Stimulated activated CD4-positive, alpha-beta T cell treated with anti-CD3 and anti-CD28 coated beads, TNF-alpha, amount 100 ng/mL, for 4 hours (primary cell): ENCODE results near the gene THY1.

Source experiments
- DNase-seq, 3 experiments: peaks; one replicate each; pipeline ENCODE4 v3.0.0-alpha.2; 2020; ENCODE audit warnings: low read depth in 3 of 3

The THY1 gene

DNA sequence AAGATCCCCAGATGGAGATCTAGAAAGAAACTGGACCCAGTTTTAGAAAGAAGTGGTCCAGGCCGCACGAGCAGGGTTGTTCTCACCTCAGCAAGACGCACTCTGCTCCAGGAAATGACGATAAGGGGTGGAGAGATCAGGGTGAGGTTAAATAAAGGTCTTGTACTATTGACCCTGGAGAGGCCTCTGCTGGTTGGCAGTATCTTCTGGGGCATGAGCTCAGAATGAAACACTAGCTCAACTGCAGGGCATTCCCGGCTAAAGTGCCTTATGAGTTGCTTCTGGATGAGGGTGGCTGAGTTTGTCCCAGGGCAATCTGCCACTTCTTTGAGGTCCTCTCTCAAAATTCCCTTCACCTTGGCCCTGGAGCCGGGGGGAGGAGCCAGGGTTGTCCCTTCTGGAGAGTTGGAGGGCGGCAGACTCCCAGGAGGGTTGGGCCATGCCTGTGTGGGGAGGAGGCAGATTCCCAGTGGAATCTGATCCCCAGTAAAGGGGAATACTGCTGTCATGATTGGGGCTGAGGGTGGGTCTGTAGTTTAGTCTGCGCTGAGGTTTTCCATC lies 52.4 kb downstream of the THY1 start:
- DNase-seq: no peak

GRCh38 chr11:119369132-119369925 lies 53.6 kb downstream of the THY1 start:
- no peak for DNase-seq

GRCh38 chr11:119368121-119369034 lies 54.6 kb downstream of the THY1 start:
- no peak for DNase-seq

DNA sequence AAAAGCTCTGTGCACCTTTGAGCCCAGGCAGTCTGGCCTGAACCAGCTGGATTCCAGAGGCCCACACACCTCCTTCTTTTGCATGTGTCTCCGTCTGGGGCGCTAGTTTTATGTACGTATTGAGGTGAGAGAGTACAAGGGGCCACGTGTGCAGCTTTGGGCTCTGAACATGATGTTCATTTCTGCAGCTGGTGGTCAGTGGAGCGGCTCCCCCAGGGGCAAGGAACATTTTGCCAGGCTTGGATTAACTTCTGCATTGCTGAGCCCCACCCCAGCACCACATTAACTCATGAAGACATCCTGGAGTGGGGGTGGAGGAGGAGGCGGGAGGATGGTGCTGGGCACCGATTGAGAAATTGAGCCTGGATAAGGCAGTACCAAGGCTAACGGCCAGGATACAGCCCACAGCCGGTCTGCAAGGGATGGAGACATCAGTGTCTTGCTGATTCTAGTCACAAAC lies 55.3 kb downstream of the THY1 start:
- no peak for DNase-seq
